T follicular helper cell (primary cell): ENCODE measurements around the gene RAD9B.
"Not testable (repeated sequence)": the region's sequence is repeated elsewhere in the genome, so short reads cannot be mapped to it uniquely, and the experiment has no call there.

Experiments
- DNase-seq: peaks from one replicate; pipeline ENCODE4 v3.0.0-alpha.2; 2020; ENCODE audit warnings: low read depth
- total RNA-seq, 2 experiments: gene quantifications; one replicate each; lab custom pipeline; 2026; lab: John Stamatoyannopoulos, UW

Gene RAD9B
- 0.26 to 1.1 reads per million in 2 experiments for total RNA-seq

GRCh38 chr12:110501752-110502738, at the start of gene RAD9B, which contains the start of gene VPS29:
Gene RAD9B, plus strand, starts transcription at chr12:110502331. Its CDS starts 7 bp downstream, at chr12:110502338.
Gene VPS29, minus strand, starts transcription at chr12:110502111. Its CDS starts 60 bp downstream, at chr12:110502051.
- peak; percentile 98 for DNase-seq

GRCh38 chr12:110453569-110454296, 48.4 kb upstream of the RAD9B start:
- DNase-seq, result no peak

- no peak for DNase-seq
Observed at GRCh38 chr12:110458756-110459155, 43.4 kb upstream of the RAD9B start.

GRCh38 chr12:110461189-110461588, 40.9 kb upstream of the RAD9B start:
- DNase-seq, result not testable (repeated sequence)

- DNase-seq, result no peak
Observed at GRCh38 chr12:110465024-110465423, 37.1 kb upstream of the RAD9B start.

- DNase-seq, result not testable (repeated sequence)
Observed at GRCh38 chr12:110465765-110466164, 36.4 kb upstream of the RAD9B start.

GRCh38 chr12:110466791-110467190, 35.3 kb upstream of the RAD9B start:
- no peak for DNase-seq

GRCh38 chr12:110467847-110468213, 34.3 kb upstream of the RAD9B start:
- DNase-seq, result no peak

GRCh38 chr12:110468214-110469048, 33.7 kb upstream of the RAD9B start, which contains the start of the genes FAM216A and GPN3:
Gene FAM216A, plus strand, starts transcription at chr12:110468845. Its CDS starts 31 bp downstream, at chr12:110468876.
Gene GPN3, minus strand, starts transcription at chr12:110468257. Its CDS starts 54 bp downstream, at chr12:110468203.
- peak; percentile 92 for DNase-seq

- DNase-seq, result no peak
Observed at GRCh38 chr12:110475426-110475825, 26.7 kb upstream of the RAD9B start.

- DNase-seq, result no peak
Observed at GRCh38 chr12:110498984-110499706, 3.0 kb upstream of the RAD9B start.

GRCh38 chr12:110501399-110501751, 756 bp upstream of the RAD9B start:
- peak; percentile 17 for DNase-seq

GRCh38 chr12:110503432-110503831, 1.3 kb downstream of the RAD9B start:
- DNase-seq, result no peak

- DNase-seq, result no peak
Observed at GRCh38 chr12:110505332-110505731, 3.2 kb downstream of the RAD9B start.

GRCh38 chr12:110508071-110508586, 6.0 kb downstream of the RAD9B start:
- no peak for DNase-seq

- DNase-seq, result no peak
Observed at GRCh38 chr12:110513842-110514241, 11.7 kb downstream of the RAD9B start.

- DNase-seq, result no peak
Observed at GRCh38 chr12:110514363-110514762, 12.2 kb downstream of the RAD9B start.

- DNase-seq, result no peak
Observed at GRCh38 chr12:110516995-110517394, 14.9 kb downstream of the RAD9B start.

GRCh38 chr12:110518014-110518413, 15.9 kb downstream of the RAD9B start:
- not testable (repeated sequence) for DNase-seq

- not testable (repeated sequence) for DNase-seq
Observed at GRCh38 chr12:110520876-110521712, 19.0 kb downstream of the RAD9B start.
